Panc1 (cell line): ENCODE results near the gene DTNB.

Experiments used
- CTCF ChIP-seq: fragments of 450-650 bp; IDR thresholded peaks from 2 replicates; pipeline ENCODE4 v1.5.1; 2017; ENCODE audit warnings: mild to moderate bottlenecking
- POLR2AphosphoS5 ChIP-seq: IDR thresholded peaks from 2 replicates; pipeline ENCODE4 v1.6.1; 2012; ENCODE audit warnings: mild to moderate bottlenecking, low read depth, low read length, moderate library complexity
- REST ChIP-seq, 2 experiments: IDR thresholded peaks; 2 replicates each; pipeline ENCODE4 v1.6.1; 2011 to 2012; ENCODE audit warnings: low read depth in 2 of 2, control low read depth in 1 of 2, low read length in 1 of 2, mild to moderate bottlenecking in 1 of 2, moderate library complexity in 1 of 2; ENCODE audit not compliant: insufficient read depth in 1 of 2
- TCF7L2 ChIP-seq: IDR thresholded peaks from 2 replicates; pipeline ENCODE4 v1.6.1; 2011; ENCODE audit warnings: mild to moderate bottlenecking, low read depth, low read length, inconsistent platforms

GRCh38 chr2:25618676-25619075 is 54.7 kb downstream of the DTNB start:
- TF ChIP-seq CTCF: no peak
- no peak for TF ChIP-seq REST (IDR thresholded peaks at IDR 0.05; ENCODE audit: insufficient read depth in 1 of 2, low read depth in 2 of 2, low read length in 1 of 2)
- TF ChIP-seq POLR2AphosphoS5: no peak
- no peak for TF ChIP-seq TCF7L2
